Measurements from ENCODE around the gene MC3R. TPM values are rescaled to one million over a fixed set of nuclear protein-coding genes. Genes with fewer than 3 reads are reported as not detected.

Gene MC3R
- total RNA-seq, 1 donor from 2014 or later = not detected

DNA sequence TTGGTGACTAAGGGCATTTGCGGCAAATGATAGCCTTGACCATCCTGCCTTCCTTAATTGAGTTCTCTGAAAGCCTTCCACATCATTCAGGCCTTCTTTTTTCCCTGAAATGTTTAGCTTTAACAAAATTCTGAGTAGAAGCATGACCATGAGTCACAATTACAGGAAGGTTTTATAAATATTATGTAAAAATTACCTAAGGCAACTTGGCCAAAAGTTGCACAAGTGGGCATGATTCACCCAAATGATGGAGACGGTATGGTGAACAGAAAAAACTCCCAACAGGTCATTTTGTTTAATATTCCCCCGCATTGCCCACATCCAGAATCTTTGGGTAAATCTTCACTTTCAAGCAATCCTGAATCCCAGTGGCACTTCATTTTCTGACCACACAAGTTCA is 37.0 kb downstream of the MC3R start:
- ChIA-PET POLR2A (no interaction called here), CTCF (no interaction called here)
- Mint-ChIP-seq H3K36me3 (ENCODE audit: low read depth) (no peaks in the 10 kb centered on the region), H3K27me3 (no peaks in the 10 kb centered on the region), H3K4me1 (no peaks in the 10 kb centered on the region), H3K4me3 (no peak overlapping the region), H3K27ac (no peak overlapping the region), H3K9me3 (no peaks in the 10 kb centered on the region)
- ATAC-seq (ENCODE audit: low read depth) (no peak), DNase-seq (no peak)
- TF ChIP-seq CTCF (IDR thresholded peaks at IDR 0.05) = no peak
- intact Hi-C loops (cut with micrococcal nuclease) = no loop called here

DNA sequence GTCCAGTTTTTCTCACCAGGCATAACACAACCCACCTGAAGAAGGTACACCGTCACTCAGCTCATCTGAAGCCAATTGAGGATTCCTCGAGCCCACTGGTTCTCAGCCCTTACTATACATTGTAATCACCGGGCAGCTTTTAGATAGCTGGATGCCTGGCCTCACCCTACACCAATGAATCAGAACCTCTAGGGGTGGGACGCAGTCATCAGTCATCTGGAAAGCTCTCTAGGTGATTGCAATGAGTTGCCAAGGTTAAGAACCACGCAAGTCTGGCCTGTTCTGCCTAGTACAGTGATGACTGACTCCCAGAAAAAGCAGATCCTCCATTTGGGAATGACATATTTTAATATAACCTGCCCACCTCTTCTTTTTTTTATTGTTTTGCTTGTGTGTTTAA is 41.1 kb downstream of the MC3R start:
- H3K4me3 Mint-ChIP-seq = no peak overlapping the region
- no peaks in the 10 kb centered on the region for H3K9me3 Mint-ChIP-seq
- ChIA-PET CTCF (no interaction called here), POLR2A (no interaction called here)
- ATAC-seq (ENCODE audit: low read depth) (no peak), DNase-seq (no peak)
- TF ChIP-seq CTCF (IDR thresholded peaks at IDR 0.05) = no peak
- H3K36me3 Mint-ChIP-seq (ENCODE audit: low read depth) = no peaks in the 10 kb centered on the region
- intact Hi-C loops (cut with micrococcal nuclease) = no loop called here
- no peak overlapping the region for H3K27ac Mint-ChIP-seq
- no peaks in the 10 kb centered on the region for H3K4me1 Mint-ChIP-seq
- H3K27me3 Mint-ChIP-seq = no peaks in the 10 kb centered on the region

DNA sequence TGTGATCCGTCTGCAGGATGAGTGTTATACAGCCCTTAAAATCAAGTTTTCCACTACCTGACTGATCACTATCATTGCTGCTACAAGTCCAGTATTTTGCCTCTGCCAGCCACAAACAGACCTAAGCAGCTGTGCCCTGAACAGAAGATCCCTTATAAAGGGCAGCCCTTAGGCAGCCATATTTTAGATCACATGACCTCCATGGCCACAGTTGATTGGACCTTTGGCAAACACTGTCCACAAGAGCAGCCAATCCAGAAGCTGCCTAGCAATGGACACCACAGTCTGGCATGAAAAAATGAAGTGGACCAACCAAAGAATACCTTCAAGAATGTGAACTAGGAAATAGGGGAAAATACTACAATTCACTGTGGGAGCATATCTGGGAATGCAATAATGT is 50.8 kb downstream of the MC3R start:
- CTCF ChIA-PET = no interaction called here
- Mint-ChIP-seq H3K27ac (no peak overlapping the region), H3K36me3 (ENCODE audit: low read depth) (no peaks in the 10 kb centered on the region), H3K9me3 (peaks cover 2% of the 10 kb centered on the region), H3K4me1 (no peaks in the 10 kb centered on the region), H3K4me3 (no peak overlapping the region), H3K27me3 (peaks cover 4% of the 10 kb centered on the region)
- POLR2A ChIA-PET = no interaction called here
- no peak for TF ChIP-seq CTCF (IDR thresholded peaks at IDR 0.05)
- intact Hi-C loops (cut with micrococcal nuclease) = no loop called here
- ATAC-seq (ENCODE audit: low read depth) (no peak), DNase-seq (no peak)

Other genes starting within 250 kb of the MC3R start
- gene CBLN4, start 243.2 kb upstream of the MC3R start, total RNA-seq = not detected in 2 replicates
- 5.2 and 5.3 TPM in 2 replicates for gene FAM210B, start 110.2 kb downstream of the MC3R start, total RNA-seq
- 3.8 and 4.7 TPM in 2 replicates for gene AURKA, start 143.5 kb downstream of the MC3R start, total RNA-seq
- gene CSTF1, start 143.9 kb downstream of the MC3R start, total RNA-seq = 31.4 and 36.2 TPM in 2 replicates
- 0.29 and 0.51 TPM in 2 replicates for gene CASS4, start 163.5 kb downstream of the MC3R start, total RNA-seq
- 81.0 and 81.1 TPM in 2 replicates for gene RTF2, start 219.9 kb downstream of the MC3R start, total RNA-seq

Data from activated B cell treated with CpG ODN at 0.5 μM for 24 hours (primary cell).